Stimulated activated CD4-positive, alpha-beta T cell treated with anti-CD3 and anti-CD28 coated beads, Interleukin-4, amount 100 ng/mL, for 1 hour (primary cell): ENCODE measurements around the gene CYP4F12.
"Not testable (repeated sequence)": the region's sequence is repeated elsewhere in the genome, so short reads cannot be mapped to it uniquely, and the experiment has no call there.

Experiments
- DNase-seq: peaks from one replicate; pipeline ENCODE4 v3.0.0-alpha.2; 2020

CYP4F12 gene

GRCh38 chr19:15651791-15652190, 21.1 kb upstream of the CYP4F12 start:
- no peak for DNase-seq

DNA sequence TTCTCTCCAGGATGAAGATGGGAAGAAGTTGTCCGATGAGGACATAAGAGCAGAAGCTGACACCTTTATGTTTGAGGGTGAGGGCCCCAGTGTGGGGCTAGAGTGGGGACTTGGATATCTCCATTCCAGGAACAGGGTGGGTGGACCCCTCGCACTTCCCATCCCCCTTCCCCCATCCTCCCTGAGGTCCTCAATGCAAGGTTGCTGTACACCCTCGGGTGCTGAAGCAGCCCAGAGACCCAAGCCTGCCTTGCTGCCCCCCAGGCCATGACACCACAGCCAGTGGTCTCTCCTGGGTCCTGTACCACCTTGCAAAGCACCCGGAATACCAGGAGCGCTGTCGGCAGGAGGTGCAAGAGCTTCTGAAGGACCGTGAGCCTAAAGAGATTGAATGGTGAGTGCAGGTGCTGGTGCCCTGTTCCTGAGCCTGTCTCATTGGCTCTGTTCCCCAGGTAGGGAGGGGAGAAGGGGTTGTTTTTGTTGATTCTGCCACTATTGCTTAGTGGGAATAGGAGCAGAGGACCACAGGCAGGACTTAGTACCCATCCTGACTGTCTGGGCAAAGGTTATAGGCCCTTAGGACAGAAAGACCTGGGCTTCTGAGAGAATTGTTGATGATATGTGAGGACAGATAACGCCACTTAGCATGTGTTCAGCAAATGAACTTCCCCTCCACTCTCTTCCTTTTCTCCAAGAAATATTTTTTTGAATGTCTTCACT, 20.2 kb upstream of the CYP4F12 start:
- no peak for DNase-seq

- no peak for DNase-seq
These were observed 16.4 kb upstream of the CYP4F12 start for GRCh38 chr19:15656467-15656866.

DNA sequence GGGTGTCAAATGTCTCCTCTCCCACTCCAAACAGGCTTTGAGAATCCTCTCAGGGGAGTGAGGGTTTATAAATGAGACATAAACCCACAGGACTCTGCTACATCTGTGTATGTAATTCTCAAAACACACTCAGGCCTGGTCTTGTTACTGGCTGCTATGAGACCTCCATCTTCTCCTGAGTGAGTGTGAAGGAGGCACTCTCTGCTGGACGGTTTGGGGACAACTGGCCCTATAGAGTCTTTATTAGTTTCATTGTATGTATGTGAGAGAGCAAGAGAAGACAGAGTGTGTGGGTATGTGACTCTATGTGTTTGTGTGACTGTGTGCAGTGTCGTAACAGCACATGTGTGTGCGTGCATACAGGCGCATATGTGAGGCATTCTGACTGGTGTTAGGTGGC, 9.6 kb upstream of the CYP4F12 start:
- DNase-seq, result no peak

GRCh38 chr19:15666186-15666585, 6.7 kb upstream of the CYP4F12 start:
- no peak for DNase-seq

- DNase-seq, result no peak
These were observed 6.0 kb upstream of the CYP4F12 start for GRCh38 chr19:15666883-15667282.

GRCh38 chr19:15669440-15669839, 3.4 kb upstream of the CYP4F12 start:
- DNase-seq, result no peak

DNA sequence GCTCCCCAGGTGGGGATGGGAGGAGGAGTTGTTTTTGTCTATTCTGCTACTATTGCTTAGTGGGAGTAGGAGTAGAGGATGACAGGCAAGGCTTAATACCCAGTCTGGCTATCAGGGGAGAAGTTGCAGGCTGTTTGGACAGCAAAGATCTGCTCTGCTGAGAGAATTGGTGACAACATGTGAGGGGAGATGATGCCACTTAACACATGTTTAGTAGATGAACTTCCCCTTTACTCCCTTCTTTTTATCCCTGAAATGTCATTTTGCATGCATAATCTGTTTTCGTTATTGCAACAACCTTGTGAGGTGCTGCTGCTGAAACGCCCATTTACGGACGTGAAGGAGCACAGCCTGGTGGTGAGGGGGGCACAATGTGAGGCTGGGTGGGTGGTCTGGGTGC, 3.0 kb upstream of the CYP4F12 start:
- DNase-seq, result no peak

- DNase-seq, result no peak
These were observed 1.6 kb upstream of the CYP4F12 start for GRCh38 chr19:15671237-15671821.

GRCh38 chr19:15671891-15672579, 852 bp upstream of the CYP4F12 start:
- DNase-seq, result no peak

GRCh38 chr19:15673176-15673654, 328 bp downstream of the CYP4F12 start:
- no peak for DNase-seq

GRCh38 chr19:15675560-15675959, 2.7 kb downstream of the CYP4F12 start:
- no peak for DNase-seq

- no peak for DNase-seq
These were observed 6.2 kb downstream of the CYP4F12 start for GRCh38 chr19:15679089-15679488.

DNA sequence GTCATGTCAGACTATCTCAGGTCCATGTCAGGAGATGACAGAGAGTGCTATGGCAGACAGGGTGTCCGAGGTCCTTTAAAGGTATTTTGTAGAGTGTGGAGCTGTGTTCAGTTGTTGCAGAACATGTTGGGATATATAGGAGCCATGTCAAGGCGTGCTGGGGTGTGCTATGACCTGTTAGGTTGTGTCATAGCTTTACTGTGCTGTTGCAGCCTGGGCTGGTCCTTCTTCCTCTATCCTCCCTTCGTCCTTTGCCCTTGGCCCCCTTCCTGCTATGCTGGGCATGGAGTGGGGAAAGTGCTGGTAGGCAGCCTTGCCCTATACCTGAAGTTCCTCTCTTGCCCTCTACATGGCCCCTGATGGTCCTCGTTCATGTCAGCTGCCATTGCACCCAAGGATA, 7.0 kb downstream of the CYP4F12 start:
- DNase-seq, result not testable (repeated sequence)

DNA sequence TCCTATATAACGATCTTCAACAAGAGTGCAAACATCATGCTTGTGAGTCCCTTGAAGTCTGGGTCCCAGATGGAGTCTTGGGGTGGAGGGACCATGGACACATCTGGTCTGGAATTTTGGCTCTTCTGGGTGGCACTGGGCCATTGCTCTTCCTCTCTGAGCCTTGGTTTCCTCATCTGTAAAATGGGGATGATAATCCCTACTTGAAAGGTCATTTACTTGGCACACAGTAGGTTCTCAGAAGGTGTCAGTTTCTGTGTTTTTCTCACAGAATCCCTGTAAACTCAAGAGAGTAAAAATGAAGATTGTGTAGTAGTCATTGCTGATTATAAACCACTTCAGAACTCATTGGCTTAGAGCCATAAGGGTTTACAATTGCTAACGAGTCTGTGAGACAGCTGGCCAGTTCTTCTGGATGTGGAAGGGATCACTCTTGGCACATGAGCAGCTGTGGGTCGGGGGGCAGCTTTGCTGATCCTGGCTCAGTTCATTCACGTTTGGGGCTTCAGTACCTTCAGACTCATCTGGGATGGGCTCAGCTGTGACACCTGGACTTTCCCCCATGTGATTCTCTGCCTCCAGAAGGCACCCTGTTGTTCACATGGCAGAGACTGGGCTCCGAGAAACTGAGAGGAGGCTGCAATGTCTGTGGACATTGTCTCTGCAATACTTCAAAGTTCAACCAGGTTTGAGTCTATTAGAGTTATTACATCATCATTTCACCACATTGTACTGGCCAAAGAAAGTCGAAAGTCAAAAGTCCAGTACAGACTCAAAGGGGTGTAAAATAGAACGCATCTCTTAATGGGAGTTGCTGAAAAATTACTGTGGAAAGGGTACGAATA, 7.8 kb downstream of the CYP4F12 start:
- DNase-seq, result no peak

GRCh38 chr19:15683411-15683810, 10.5 kb downstream of the CYP4F12 start:
- no peak for DNase-seq

- DNase-seq, result no peak
These were observed 11.9 kb downstream of the CYP4F12 start for GRCh38 chr19:15684828-15685227.

DNA sequence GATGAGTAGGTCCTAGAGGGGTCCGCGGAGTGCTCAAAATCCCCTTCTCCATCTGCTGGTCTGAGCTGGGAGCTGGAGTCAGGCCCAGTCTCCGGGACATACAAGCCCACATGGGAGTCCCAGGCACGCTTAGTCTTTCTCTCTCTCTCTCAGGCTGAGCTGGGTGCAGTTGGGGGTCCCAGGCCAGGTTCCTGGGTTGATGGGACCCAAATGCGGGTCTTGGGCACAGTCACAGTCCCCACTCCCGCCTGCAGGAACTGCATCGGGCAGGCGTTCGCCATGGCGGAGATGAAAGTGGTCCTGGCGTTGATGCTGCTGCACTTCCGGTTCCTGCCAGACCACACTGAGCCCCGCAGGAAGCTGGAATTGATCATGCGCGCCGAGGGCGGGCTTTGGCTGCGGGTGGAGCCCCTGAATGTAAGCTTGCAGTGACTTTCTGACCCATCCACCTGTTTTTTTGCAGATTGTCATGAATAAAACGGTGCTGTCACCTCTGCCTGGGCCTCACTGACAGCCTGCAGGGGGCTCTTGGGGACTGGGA, 23.8 kb downstream of the CYP4F12 start:
- DNase-seq, result no peak

DNA sequence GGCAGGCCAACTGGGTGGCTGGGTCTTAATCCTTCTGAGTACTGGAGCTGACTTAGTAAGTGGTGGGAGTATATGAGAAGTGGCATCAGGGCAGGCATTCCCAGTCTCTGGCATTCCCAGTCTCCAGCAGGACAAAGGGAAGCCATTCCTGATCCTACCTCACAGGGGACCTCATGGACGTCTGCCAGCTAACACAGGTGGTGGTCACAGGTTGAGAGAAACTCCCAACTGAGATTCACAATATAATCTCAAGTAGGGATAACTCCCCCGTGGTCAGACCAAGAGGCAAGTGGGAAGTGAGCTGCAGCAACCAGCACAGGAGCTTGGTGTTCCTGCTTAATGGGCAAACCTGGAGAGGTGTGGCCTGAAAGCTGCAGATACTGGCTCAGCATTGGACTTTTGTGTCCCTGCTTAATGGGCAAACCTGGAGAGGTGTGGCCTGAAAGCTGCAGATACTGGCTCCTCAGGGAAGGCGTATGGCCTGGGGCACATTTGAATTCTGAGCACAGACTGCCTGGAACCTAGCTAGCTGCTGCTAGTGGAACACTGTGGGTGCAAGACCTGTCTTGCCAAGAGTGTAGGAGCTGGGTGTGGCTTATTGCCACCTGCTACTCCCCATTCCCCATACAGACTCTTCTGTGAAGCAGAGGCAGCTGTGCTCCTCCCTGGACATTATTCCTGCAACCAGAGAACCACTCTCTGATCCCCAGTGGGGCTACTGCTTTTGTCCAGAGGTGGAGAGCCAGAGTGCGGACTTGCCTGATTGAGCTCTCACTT, 29.1 kb downstream of the CYP4F12 start:
- no peak for DNase-seq

DNA sequence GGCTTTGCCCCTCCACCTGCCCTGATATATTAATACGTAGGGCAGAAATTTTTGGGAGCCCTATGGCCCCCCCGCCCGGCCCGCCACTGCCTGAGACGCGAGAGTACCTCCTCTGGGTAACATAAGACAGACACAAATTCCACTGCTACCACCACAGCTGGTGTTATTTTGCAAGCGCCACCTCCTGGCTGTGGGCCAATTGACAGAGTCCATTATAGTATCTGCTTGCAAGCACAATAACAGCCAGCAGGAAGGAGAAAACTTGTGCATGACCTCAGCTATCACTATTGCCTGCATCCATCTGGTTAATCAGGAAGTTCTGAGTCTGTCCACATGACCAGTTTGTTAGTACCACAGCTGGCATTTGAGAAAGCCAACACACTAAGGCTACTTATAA, 29.6 kb downstream of the CYP4F12 start:
- peak; percentile 15 for DNase-seq

GRCh38 chr19:15714638-15715037, 41.8 kb downstream of the CYP4F12 start:
- DNase-seq, result no peak

- DNase-seq, result no peak
These were observed 42.8 kb downstream of the CYP4F12 start for GRCh38 chr19:15715642-15716041.
